ENCODE data around the gene CRYBB1. TPM values are rescaled to one million over a fixed set of nuclear protein-coding genes. Genes with fewer than 3 reads are reported as not detected.

The CRYBB1 gene
- total and polyA plus RNA-seq, 2 donors (not counting 3 experiments of a cell fraction or from before 2014, with no cell fraction given) = not detected

GRCh38 chr22:26663374-26663923 is 45.6 kb upstream of the CRYBB1 start:
- no peaks in the 10 kb centered on the region for H4K20me1 ChIP-seq (replicated peaks; ENCODE audit: control insufficient read depth, extremely low read depth, insufficient read depth, low read length)
- H2AFZ ChIP-seq (ENCODE audit: low read depth, low read length) = no peak overlapping the region
- H3K79me2 ChIP-seq (ENCODE audit: control insufficient read depth, insufficient read depth, low read length) = no peaks in the 10 kb centered on the region
- ChIA-PET CTCF (interaction anchor here (2.4 to 3.6 kb wide), 3 partner anchors 265 to 299 kb away, joined by 9 to 51 read pairs (median 26); no protein-coding TSS in a partner anchor), POLR2A (no interaction called here)
- no TSS peak for BruUV-seq (replicated peaks)
- no peak for TF ChIP-seq EZH2 (IDR thresholded peaks at IDR 0.05; ENCODE audit: borderline replicate concordance, low read depth, low read length, severe bottlenecking)
- no peak for TF ChIP-seq POLR2A (IDR thresholded peaks at IDR 0.05; ENCODE audit: low read depth, low read length)
- TF ChIP-seq FOS (IDR thresholded peaks at IDR 0.05; ENCODE audit: borderline replicate concordance, insufficient read depth, low read length) = no peak
- no peak for TF ChIP-seq MYC (IDR thresholded peaks at IDR 0.05; ENCODE audit: low read depth, low read length)
- no peak for TF ChIP-seq GATA2 (IDR thresholded peaks at IDR 0.05; ENCODE audit: insufficient read depth, insufficient read length, low read depth, low read length)
- no peak for TF ChIP-seq POLR2AphosphoS5 (IDR thresholded peaks at IDR 0.05; ENCODE audit: insufficient read depth, low read depth, low read length)
- TF ChIP-seq, protein P1, sequence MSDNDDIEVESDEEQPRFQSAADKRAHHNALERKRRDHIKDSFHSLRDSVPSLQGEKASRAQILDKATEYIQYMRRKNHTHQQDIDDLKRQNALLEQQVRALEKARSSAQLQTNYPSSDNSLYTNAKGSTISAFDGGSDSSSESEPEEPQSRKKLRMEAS (IDR thresholded peaks at IDR 0.05; ENCODE audit: insufficient read depth, insufficient read length) = no peak
- no peak for TF ChIP-seq JUN (IDR thresholded peaks at IDR 0.05; ENCODE audit: borderline replicate concordance, insufficient read depth, insufficient read length, low read depth)
- TF ChIP-seq, protein P2, sequence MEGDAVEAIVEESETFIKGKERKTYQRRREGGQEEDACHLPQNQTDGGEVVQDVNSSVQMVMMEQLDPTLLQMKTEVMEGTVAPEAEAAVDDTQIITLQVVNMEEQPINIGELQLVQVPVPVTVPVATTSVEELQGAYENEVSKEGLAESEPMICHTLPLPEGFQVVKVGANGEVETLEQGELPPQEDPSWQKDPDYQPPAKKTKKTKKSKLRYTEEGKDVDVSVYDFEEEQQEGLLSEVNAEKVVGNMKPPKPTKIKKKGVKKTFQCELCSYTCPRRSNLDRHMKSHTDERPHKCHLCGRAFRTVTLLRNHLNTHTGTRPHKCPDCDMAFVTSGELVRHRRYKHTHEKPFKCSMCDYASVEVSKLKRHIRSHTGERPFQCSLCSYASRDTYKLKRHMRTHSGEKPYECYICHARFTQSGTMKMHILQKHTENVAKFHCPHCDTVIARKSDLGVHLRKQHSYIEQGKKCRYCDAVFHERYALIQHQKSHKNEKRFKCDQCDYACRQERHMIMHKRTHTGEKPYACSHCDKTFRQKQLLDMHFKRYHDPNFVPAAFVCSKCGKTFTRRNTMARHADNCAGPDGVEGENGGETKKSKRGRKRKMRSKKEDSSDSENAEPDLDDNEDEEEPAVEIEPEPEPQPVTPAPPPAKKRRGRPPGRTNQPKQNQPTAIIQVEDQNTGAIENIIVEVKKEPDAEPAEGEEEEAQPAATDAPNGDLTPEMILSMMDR (IDR thresholded peaks at IDR 0.05; ENCODE audit: extremely low read depth in 1 of 2, insufficient read depth in 1 of 2, low read depth in 1 of 2, low read length in 2 of 2) = no peak
- H3K9me1 ChIP-seq (replicated peaks; ENCODE audit: control insufficient read depth, extremely low read depth, insufficient read depth, low read length) = no peaks in the 10 kb centered on the region
- H3K4me1 ChIP-seq (ENCODE audit: control insufficient read depth, extremely low read depth, insufficient read depth, low read length) = peaks cover 8% of the 10 kb centered on the region
- no peak for DNase-seq (ENCODE audit: low read depth, low spot score)
- FAIRE-seq = no peak
- no peaks in the 10 kb centered on the region for H3K36me3 ChIP-seq (ENCODE audit: control insufficient read depth in 2 of 2, extremely low read depth in 1 of 2, insufficient read depth in 2 of 2, low read length in 2 of 2)
- no peak overlapping the region for H3K4me2 ChIP-seq (ENCODE audit: insufficient read depth, low read length)
- H3K27me3 ChIP-seq (ENCODE audit: control insufficient read depth in 2 of 2, insufficient read depth in 2 of 2, low read length in 2 of 2) = peaks cover 12 to 17% of the 10 kb centered on the region in 2 experiments
- no peak overlapping the region for H3K4me3 ChIP-seq (replicated peaks in 1 of 3; ENCODE audit: insufficient read depth in 1 of 3, low read depth in 1 of 3, low read length in 3 of 3)
- H3K9ac ChIP-seq (replicated peaks; ENCODE audit: extremely low read depth, insufficient read depth, low read length) = no peak overlapping the region
- intact Hi-C loops (cut with micrococcal nuclease) = no loop called here
- no peaks in the 10 kb centered on the region for H3K9me3 ChIP-seq (replicated peaks; ENCODE audit: control insufficient read depth, insufficient read depth, low read length)
- no peak overlapping the region for H3K27ac ChIP-seq (ENCODE audit: insufficient read depth, low read depth, low read length)
- dilution Hi-C loops (cut with MboI; ENCODE audit: extremely low pct_ligation_motif_present, low sequenced_read_pairs) = no loop called here

Measured in endothelial cell of umbilical vein (primary cell).